Measurements from ENCODE around the gene KBTBD12. TPM values are rescaled to one million over a fixed set of nuclear protein-coding genes. Genes with fewer than 3 reads are reported as not detected.
A peak's percentile ranks its signal among the peaks of the same experiment; 100 is the strongest.

KBTBD12 gene
- total RNA-seq, 3 donors from 2014 or later: 0.32 to 0.73 TPM; not detected in 1

- Histone ChIP-seq H3K27ac (no peak overlapping the region), H3K4me1 (no peaks in the 10 kb centered on the region), H3K27me3 (no peaks in the 10 kb centered on the region), H3K4me3 (no peak overlapping the region), H3K9me3 (no peaks in the 10 kb centered on the region), H3K36me3 (no peaks in the 10 kb centered on the region)
- peak in 1 of 2 donors; percentile 23 for DNase-seq (ENCODE audit: low spot score in 2 of 2)
- peak; percentile 66 to 70 (median 68) for TF ChIP-seq CTCF (IDR thresholded peaks at IDR 0.05)
- TF ChIP-seq POLR2A (IDR thresholded peaks at IDR 0.05): no peak
- intact Hi-C loops (cut with DNase I; ENCODE audit: low total_unique reads): loop anchor here (10.0 kb wide), 1 partner anchor 306 kb away; no protein-coding TSS in a partner anchor
These were observed 56.0 kb downstream of the KBTBD12 start for GRCh38 chr3:127970966-127971592.

GRCh38 chr3:127974226-127974625, 59.2 kb downstream of the KBTBD12 start:
- DNase-seq (ENCODE audit: low spot score in 2 of 2): no peak
- Histone ChIP-seq H3K4me1 (no peaks in the 10 kb centered on the region), H3K27ac (no peak overlapping the region), H3K9me3 (no peaks in the 10 kb centered on the region), H3K4me3 (no peak overlapping the region), H3K27me3 (no peaks in the 10 kb centered on the region), H3K36me3 (no peaks in the 10 kb centered on the region)
- intact Hi-C loops (cut with DNase I; ENCODE audit: low total_unique reads): loop anchor here (10.0 kb wide), 1 partner anchor 309 kb away; no protein-coding TSS in a partner anchor
- TF ChIP-seq POLR2A (IDR thresholded peaks at IDR 0.05) (no peak), POLR2AphosphoS5 (IDR thresholded peaks at IDR 0.05) (no peak), CTCF (IDR thresholded peaks at IDR 0.05) (no peak)

- no peak overlapping the region for H3K4me3 ChIP-seq
- intact Hi-C loops (cut with DNase I; ENCODE audit: low total_unique reads): loop anchor here (10.0 kb wide), 1 partner anchor 311 kb away; no protein-coding TSS in a partner anchor
- no peaks in the 10 kb centered on the region for H3K9me3 ChIP-seq
- no peaks in the 10 kb centered on the region for H3K27me3 ChIP-seq
- TF ChIP-seq CTCF (IDR thresholded peaks at IDR 0.05) (no peak), POLR2A (IDR thresholded peaks at IDR 0.05) (no peak), POLR2AphosphoS5 (IDR thresholded peaks at IDR 0.05) (no peak)
- H3K4me1 ChIP-seq: no peaks in the 10 kb centered on the region
- no peak overlapping the region for H3K27ac ChIP-seq
- no peak for DNase-seq (ENCODE audit: low spot score in 2 of 2)
- no peaks in the 10 kb centered on the region for H3K36me3 ChIP-seq
These were observed 60.4 kb downstream of the KBTBD12 start for GRCh38 chr3:127975153-127976029.

- Histone ChIP-seq H3K27ac (no peak overlapping the region), H3K9me3 (no peaks in the 10 kb centered on the region), H3K36me3 (no peaks in the 10 kb centered on the region), H3K4me1 (no peaks in the 10 kb centered on the region), H3K4me3 (no peak overlapping the region), H3K27me3 (no peaks in the 10 kb centered on the region)
- DNase-seq (ENCODE audit: low spot score in 2 of 2): no peak
- intact Hi-C loops (cut with DNase I; ENCODE audit: low total_unique reads): loop anchor here (10.0 kb wide), 1 partner anchor 314 kb away; no protein-coding TSS in a partner anchor
- TF ChIP-seq POLR2AphosphoS5 (IDR thresholded peaks at IDR 0.05) (no peak), POLR2A (IDR thresholded peaks at IDR 0.05) (no peak), CTCF (IDR thresholded peaks at IDR 0.05) (no peak)
These were observed 63.6 kb downstream of the KBTBD12 start for GRCh38 chr3:127978636-127979035.

GRCh38 chr3:127979473-127979872, 64.4 kb downstream of the KBTBD12 start:
- Histone ChIP-seq H3K4me1 (no peaks in the 10 kb centered on the region), H3K36me3 (no peaks in the 10 kb centered on the region), H3K27me3 (no peaks in the 10 kb centered on the region), H3K9me3 (no peaks in the 10 kb centered on the region), H3K27ac (no peak overlapping the region), H3K4me3 (no peak overlapping the region)
- no peak for TF ChIP-seq CTCF (IDR thresholded peaks at IDR 0.05)
- TF ChIP-seq POLR2A (IDR thresholded peaks at IDR 0.05): no peak
- no peak for TF ChIP-seq POLR2AphosphoS5 (IDR thresholded peaks at IDR 0.05)
- DNase-seq (ENCODE audit: low spot score in 2 of 2): no peak
- intact Hi-C loops (cut with DNase I; ENCODE audit: low total_unique reads): loop anchor here (10.0 kb wide), 1 partner anchor 315 kb away; no protein-coding TSS in a partner anchor
